ENCODE results near the gene ZRSR2. TPM values are rescaled to one million over a fixed set of nuclear protein-coding genes. Genes with fewer than 3 reads are reported as not detected.

ZRSR2 gene
- total RNA-seq, 1 experiment from 2014 or later: 6.4 TPM

- Histone ChIP-seq H3K9ac (ENCODE audit: low read length) (no peak overlapping the region), H3K27ac (ENCODE audit: low read length) (no peak overlapping the region), H3K9me2 (replicated peaks; ENCODE audit: low read length) (no peaks in the 10 kb centered on the region), H3K4me1 (ENCODE audit: insufficient read depth, low read length) (no peaks in the 10 kb centered on the region), H2AFZ (ENCODE audit: low read length) (no peak overlapping the region), H3K27me3 (ENCODE audit: low read length) (no peaks in the 10 kb centered on the region), H3K79me2 (ENCODE audit: low read length) (no peaks in the 10 kb centered on the region), H4K20me1 (ENCODE audit: low read length) (no peaks in the 10 kb centered on the region), H3F3A (ENCODE audit: low read length, unreplicated experiment) (no peaks in the 10 kb centered on the region), H3K4me3 (ENCODE audit: low read length) (no peak overlapping the region), H3K9me3 (ENCODE audit: low read length) (no peaks in the 10 kb centered on the region), H3K36me3 (ENCODE audit: low read depth, low read length) (peaks cover 10% of the 10 kb centered on the region), H3K4me2 (ENCODE audit: low read length) (no peak overlapping the region)
- no peak for ATAC-seq
- TF ChIP-seq EZH2phosphoT487 (IDR thresholded peaks at IDR 0.05; ENCODE audit: borderline replicate concordance, low read length) (no peak), CTCF (conservative IDR thresholded peaks at IDR 0.05; ENCODE audit: low read depth, low read length) (no peak)
- DNase-seq: no peak
- POLR2A ChIA-PET (ENCODE audit: unreplicated experiment): no interaction called here
- CTCF ChIA-PET: no interaction called here
- BruUV-seq (replicated peaks): no TSS peak
- intact Hi-C loops (cut with micrococcal nuclease): no loop called here
Measured at GRCh38 chrX:15812192-15812938, 22.1 kb downstream of the ZRSR2 start.

GRCh38 chrX:15813416-15813815 is 23.1 kb downstream of the ZRSR2 start:
- CTCF ChIA-PET: no interaction called here
- intact Hi-C loops (cut with micrococcal nuclease): no loop called here
- TF ChIP-seq CTCF (conservative IDR thresholded peaks at IDR 0.05; ENCODE audit: low read depth, low read length): no peak
- TF ChIP-seq EZH2phosphoT487 (IDR thresholded peaks at IDR 0.05; ENCODE audit: borderline replicate concordance, low read length): no peak
- TF ChIP-seq EZH2 (IDR thresholded peaks at IDR 0.05; ENCODE audit: low read length, unreplicated experiment): no peak

GRCh38 chrX:15814771-15815365 is 24.6 kb downstream of the ZRSR2 start:
- H3K9me2 ChIP-seq (replicated peaks; ENCODE audit: low read length): no peaks in the 10 kb centered on the region
- no peaks in the 10 kb centered on the region for H3F3A ChIP-seq (ENCODE audit: low read length, unreplicated experiment)
- H2AFZ ChIP-seq (ENCODE audit: low read length): no peak overlapping the region
- H3K27me3 ChIP-seq (ENCODE audit: low read length): no peaks in the 10 kb centered on the region
- H3K4me2 ChIP-seq (ENCODE audit: low read length): no peak overlapping the region
- H3K4me3 ChIP-seq (ENCODE audit: low read length): no peak overlapping the region
- DNase-seq (no peak), ATAC-seq (no peak)
- no peaks in the 10 kb centered on the region for H4K20me1 ChIP-seq (ENCODE audit: low read length)
- TF ChIP-seq EZH2 (IDR thresholded peaks at IDR 0.05; ENCODE audit: low read length, unreplicated experiment) (no peak), CTCF (conservative IDR thresholded peaks at IDR 0.05; ENCODE audit: low read depth, low read length) (no peak), EZH2phosphoT487 (IDR thresholded peaks at IDR 0.05; ENCODE audit: borderline replicate concordance, low read length) (no peak)
- ChIA-PET POLR2A (ENCODE audit: unreplicated experiment) (no interaction called here), CTCF (no interaction called here)
- no peaks in the 10 kb centered on the region for H3K4me1 ChIP-seq (ENCODE audit: insufficient read depth, low read length)
- H3K27ac ChIP-seq (ENCODE audit: low read length): no peak overlapping the region
- H3K9me3 ChIP-seq (ENCODE audit: low read length): no peaks in the 10 kb centered on the region
- peaks cover 6% of the 10 kb centered on the region for H3K36me3 ChIP-seq (ENCODE audit: low read depth, low read length)
- H3K79me2 ChIP-seq (ENCODE audit: low read length): no peaks in the 10 kb centered on the region
- intact Hi-C loops (cut with micrococcal nuclease): no loop called here
- no TSS peak for BruUV-seq (replicated peaks)
- no peak overlapping the region for H3K9ac ChIP-seq (ENCODE audit: low read length)

More at GRCh38 chrX:15813416-15813815, 23.1 kb downstream of the ZRSR2 start:
- H3K27me3 ChIP-seq (ENCODE audit: low read length): no peaks in the 10 kb centered on the region
- no peak overlapping the region for H3K4me2 ChIP-seq (ENCODE audit: low read length)
- DNase-seq: no peak
- POLR2A ChIA-PET (ENCODE audit: unreplicated experiment): no interaction called here
- no peak overlapping the region for H2AFZ ChIP-seq (ENCODE audit: low read length)
- H3K9ac ChIP-seq (ENCODE audit: low read length): no peak overlapping the region
- no peak overlapping the region for H3K4me3 ChIP-seq (ENCODE audit: low read length)
- H3K79me2 ChIP-seq (ENCODE audit: low read length): no peaks in the 10 kb centered on the region
- ATAC-seq: no peak
- H3K4me1 ChIP-seq (ENCODE audit: insufficient read depth, low read length): no peaks in the 10 kb centered on the region
- H3F3A ChIP-seq (ENCODE audit: low read length, unreplicated experiment): no peaks in the 10 kb centered on the region
- H3K27ac ChIP-seq (ENCODE audit: low read length): no peak overlapping the region
- no peaks in the 10 kb centered on the region for H3K9me3 ChIP-seq (ENCODE audit: low read length)
- H3K36me3 ChIP-seq (ENCODE audit: low read depth, low read length): peaks cover 6% of the 10 kb centered on the region
- H4K20me1 ChIP-seq (ENCODE audit: low read length): no peaks in the 10 kb centered on the region
- BruUV-seq (replicated peaks): no TSS peak
- H3K9me2 ChIP-seq (replicated peaks; ENCODE audit: low read length): no peaks in the 10 kb centered on the region

Data from PC-3 (cell line).